22Rv1 (cell line): ENCODE results near the gene INSM2.

ENCODE experiments used
- ZFX ChIP-seq: fragments of 450-650 bp; IDR thresholded peaks from 2 replicates; pipeline ENCODE4 v1.6.1; 2017; ENCODE audit warnings: antibody characterized with exemption, borderline replicate concordance
- TF ChIP-seq, protein P1 (sequence below): fragments of 450-650 bp; IDR thresholded peaks from 2 replicates; pipeline ENCODE4 v1.5.1; 2017; ENCODE audit warnings: mild to moderate bottlenecking

DNA sequence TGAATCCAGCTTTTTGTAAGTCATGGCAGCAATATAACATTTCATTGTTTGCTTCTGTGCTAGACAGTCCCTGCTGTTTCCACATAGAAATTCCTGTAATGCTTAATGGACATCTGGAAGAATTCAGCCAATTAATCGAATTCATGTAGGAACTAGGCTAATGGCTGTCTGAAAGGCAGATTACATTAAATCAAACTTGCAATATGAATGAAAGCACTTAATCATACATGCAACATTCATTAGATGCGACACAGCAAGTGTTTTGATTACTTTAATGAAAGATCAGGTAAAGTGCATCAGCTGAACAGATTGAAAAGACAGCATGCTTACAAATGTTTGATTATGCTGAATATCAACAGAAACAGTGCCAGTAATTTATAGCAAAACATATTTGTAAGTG lies 24.1 kb upstream of the INSM2 start:
- TF ChIP-seq, protein P1, sequence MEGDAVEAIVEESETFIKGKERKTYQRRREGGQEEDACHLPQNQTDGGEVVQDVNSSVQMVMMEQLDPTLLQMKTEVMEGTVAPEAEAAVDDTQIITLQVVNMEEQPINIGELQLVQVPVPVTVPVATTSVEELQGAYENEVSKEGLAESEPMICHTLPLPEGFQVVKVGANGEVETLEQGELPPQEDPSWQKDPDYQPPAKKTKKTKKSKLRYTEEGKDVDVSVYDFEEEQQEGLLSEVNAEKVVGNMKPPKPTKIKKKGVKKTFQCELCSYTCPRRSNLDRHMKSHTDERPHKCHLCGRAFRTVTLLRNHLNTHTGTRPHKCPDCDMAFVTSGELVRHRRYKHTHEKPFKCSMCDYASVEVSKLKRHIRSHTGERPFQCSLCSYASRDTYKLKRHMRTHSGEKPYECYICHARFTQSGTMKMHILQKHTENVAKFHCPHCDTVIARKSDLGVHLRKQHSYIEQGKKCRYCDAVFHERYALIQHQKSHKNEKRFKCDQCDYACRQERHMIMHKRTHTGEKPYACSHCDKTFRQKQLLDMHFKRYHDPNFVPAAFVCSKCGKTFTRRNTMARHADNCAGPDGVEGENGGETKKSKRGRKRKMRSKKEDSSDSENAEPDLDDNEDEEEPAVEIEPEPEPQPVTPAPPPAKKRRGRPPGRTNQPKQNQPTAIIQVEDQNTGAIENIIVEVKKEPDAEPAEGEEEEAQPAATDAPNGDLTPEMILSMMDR = no peak
- TF ChIP-seq ZFX = no peak
